SW480 (cell line): ENCODE measurements around the gene SUSD3.
"Not testable (repeated sequence)": the region's sequence is repeated elsewhere in the genome, so short reads cannot be mapped to it uniquely, and the experiment has no call there.

ENCODE experiments used
- DNase-seq: peaks from one replicate; pipeline ENCODE4 v3.0.0-alpha.2; 2016; ENCODE audit warnings: low spot score

SUSD3 gene

GRCh38 chr9:93112116-93112863, 53.8 kb downstream of the SUSD3 start:
- DNase-seq = no peak

GRCh38 chr9:93112864-93113389, 54.4 kb downstream of the SUSD3 start:
- DNase-seq = no peak

GRCh38 chr9:93114169-93114983, 55.9 kb downstream of the SUSD3 start:
- no peak for DNase-seq

DNA sequence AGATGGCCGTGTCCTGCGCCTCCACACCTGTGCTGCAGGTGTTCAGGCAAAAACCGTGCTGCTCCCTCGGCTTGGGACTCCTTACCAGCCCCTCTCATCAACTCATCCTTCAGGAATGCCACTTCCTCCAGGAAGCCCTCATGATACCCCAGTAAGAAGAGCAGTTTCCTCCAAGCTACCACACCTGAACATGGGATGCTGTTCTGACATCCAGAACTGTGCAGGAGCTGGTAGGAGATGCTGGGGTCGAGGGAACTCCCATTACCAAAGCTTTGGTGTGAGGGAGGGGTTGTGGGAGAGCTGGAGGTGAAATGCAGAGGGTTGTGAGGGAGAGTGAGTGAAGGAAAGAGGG, 56.5 kb downstream of the SUSD3 start:
- no peak for DNase-seq

DNA sequence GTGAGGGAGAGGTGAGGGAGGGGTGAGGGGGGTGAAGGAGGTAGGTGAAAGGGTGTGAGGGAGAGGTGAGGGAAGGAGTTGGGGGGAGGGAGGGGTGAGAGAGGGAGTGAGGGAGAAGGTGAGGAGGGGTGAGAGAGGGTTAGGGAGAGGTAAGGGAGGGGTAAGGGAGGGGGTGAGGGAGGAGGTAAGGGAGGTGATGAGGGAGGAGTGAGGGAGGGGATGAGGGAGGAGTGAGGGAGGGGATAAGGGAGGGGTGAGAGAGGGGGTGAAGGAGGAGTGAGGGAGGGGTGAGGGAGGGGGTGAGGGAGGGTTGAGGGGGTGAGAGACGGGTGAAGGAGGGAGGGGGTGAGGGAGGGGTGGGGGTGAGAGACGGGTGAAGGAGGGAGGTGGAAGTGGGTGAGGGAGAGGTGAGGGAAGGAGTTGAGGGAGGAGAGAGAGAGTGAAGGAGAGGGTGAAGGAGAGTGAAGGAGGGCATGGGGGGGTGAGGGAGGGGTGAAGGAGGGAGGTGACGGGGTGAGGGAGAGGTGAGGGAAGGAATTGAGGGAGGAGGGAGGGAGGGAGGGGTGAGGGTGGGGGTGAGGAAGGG, 57.1 kb downstream of the SUSD3 start:
- DNase-seq = no peak

DNA sequence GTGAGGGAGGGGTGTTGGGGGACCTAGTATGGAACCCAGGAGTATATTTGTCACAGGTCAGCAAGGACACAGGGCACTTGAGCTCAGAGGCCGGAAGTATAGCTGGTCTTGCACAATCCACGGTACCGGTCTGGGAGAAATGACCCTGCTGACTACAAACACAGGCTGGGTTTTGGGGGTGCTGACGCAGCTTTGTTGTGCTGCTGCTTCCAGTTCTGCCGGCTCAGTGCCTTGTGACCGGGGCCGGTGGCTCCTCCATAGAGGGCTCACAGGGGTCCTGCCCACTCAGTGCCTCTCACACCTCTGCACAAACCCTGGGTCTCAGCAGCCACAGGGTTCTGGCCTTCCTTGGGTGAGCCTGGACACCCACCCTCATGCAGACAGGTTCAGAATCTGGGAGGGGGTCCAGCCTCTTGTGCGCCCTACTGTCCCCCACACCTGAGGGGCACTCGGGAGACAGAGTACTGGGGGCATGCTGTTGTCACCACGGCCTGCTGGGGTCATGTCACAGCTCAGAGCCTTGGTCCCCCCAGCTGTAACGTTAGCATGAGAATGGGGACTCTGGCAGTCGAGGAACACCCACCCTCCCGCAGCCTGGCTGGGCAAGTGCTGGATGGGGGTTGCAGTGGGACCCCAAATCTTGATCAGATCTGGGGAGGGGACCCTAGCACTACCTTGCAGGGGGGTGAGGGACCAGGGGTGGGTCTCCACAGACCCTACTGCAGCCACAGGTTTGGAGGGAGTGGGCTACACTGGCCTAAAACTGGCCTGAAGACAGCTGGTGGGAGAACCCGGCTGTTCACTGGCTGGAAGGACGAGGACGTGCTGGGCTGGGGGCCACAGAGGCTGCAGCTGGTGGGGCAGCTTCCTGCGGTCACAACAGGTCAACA, 57.8 kb downstream of the SUSD3 start:
- no peak for DNase-seq

DNA sequence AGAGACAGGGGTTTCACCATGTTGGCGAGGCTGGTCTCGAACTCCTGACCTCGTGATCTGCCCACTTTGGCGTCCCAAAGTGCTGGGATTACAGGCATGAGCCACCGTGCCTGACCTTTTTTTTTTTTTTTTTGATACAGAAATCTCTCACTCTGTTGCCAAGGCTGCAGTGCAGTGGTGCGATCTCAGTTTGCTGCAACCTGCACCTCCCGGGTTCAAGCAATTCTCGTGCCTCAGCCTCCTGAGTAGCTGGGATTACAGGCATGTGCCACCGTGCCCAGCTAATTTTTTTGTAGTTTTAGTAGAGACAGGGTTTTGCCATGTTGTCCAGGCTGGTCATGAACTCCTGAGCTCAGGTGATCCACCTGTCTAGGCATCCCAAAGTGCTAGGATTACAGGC, 59.0 kb downstream of the SUSD3 start:
- DNase-seq = not testable (repeated sequence)

- DNase-seq = no peak
Measured at GRCh38 chr9:93117924-93118862, 59.7 kb downstream of the SUSD3 start.

GRCh38 chr9:93118863-93119702, 60.6 kb downstream of the SUSD3 start:
- no peak for DNase-seq

GRCh38 chr9:93119703-93119952, 61.1 kb downstream of the SUSD3 start:
- DNase-seq = no peak

DNA sequence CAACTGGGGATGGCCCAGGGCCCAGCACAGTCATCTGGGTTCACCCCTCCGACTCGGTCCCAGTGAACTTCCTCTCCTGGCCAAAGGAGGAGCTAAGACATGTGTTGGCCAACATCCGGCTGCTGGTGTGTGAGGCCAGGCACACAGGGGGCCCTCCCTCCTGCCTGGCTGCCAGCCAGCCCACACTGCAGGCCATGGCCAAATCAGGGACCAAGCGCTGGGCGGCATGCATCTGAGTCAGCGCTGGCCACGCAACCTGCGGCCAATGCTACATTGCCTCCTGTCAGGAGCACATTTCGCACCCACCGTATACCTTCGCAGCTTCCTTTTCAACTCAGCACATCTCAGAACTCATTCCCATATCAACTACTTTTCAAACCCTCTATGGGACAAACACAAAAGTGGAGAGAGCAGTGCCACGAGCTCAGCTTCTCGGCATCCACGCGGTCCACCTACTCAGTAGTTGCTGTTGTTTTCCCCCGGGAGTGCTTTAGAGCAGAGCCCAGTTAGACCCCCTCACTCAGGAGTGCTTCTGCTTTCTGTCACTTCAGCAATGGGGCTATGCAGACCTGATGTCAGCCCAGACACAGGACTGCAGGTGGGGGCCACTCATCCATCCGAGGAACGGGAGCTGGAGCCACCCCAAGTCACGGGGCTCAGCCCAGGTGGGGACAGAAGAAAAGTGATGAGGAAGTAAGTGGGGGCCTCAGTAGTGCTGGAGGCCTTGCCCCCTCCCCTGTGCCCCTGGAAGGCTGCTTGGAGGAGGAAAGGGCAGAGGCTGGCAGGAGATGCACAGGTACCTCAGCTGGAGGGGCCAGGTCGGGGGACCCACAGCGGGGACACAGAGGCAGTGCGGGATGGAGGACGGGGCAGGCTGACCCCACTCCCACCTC, 61.7 kb downstream of the SUSD3 start:
- DNase-seq = peak; percentile 90

- DNase-seq = no peak
Measured at GRCh38 chr9:93120846-93121315, 62.4 kb downstream of the SUSD3 start.

- no peak for DNase-seq
Measured at GRCh38 chr9:93121316-93122241, 63.1 kb downstream of the SUSD3 start.

DNA sequence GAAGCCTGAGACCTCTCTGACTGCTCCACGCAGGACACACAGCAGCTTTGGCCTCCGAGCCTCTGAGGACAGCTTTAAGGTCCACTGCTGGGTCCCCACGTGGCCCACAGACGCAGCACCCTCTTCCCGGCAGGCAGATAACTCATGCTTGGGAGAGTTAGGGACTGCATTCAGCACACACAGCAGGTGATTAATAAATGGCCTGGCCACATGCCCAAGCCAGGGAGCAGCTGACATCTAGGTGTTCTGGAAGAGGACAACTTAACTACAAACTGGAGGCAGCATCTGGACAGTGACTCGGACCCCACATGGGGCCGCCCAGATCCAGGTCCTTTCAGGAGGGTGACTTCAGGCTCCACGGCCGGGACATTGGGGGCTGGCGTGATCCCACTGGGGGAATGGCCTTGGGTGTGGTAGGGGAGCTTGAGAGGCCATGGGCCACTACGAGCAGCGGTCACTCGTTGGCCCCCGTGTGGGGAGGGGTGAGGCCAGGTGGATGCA, 64.3 kb downstream of the SUSD3 start:
- no peak for DNase-seq

GRCh38 chr9:93123561-93124283, 65.2 kb downstream of the SUSD3 start:
- DNase-seq = no peak

GRCh38 chr9:93124793-93125192, 66.3 kb downstream of the SUSD3 start:
- no peak for DNase-seq

DNA sequence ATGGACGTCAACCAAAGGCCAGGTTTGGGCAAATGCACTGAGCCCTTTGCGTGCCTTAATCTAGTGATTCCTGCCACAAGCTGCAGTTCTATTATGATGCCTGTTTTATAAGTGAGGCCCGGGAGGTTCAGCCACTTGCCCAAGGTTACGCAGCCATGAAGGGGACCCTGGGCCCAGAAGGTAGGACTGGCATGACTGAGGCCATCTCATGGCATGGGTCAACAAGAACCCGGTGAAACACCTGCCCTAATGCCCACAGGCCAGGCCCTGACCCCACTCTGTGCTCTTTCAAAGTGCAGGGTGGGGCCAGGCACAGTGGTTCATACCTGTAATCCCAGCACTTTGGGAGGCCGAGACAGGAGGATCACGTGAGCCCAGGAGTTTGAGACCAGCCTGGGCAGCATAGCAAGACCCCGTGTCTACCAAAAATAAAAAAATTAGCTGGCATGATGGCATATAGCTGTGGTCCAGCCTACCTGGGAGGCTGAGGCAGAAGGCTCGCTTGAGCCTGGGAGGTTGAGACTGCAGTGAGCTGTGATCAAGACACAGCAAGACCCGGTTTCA, 66.9 kb downstream of the SUSD3 start:
- no peak for DNase-seq
